NCI-H2171 treated with DMSO at 0.1 percent for 48 hours (cell line): ENCODE results near the gene NKX6-2.
"Not testable (repeated sequence)": the region's sequence is repeated elsewhere in the genome, so short reads cannot be mapped to it uniquely, and the experiment has no call there.

ENCODE experiments used
- DNase-seq: peaks from one replicate; lab custom pipeline; 2025; lab: John Stamatoyannopoulos, UW

The NKX6-2 gene

DNA sequence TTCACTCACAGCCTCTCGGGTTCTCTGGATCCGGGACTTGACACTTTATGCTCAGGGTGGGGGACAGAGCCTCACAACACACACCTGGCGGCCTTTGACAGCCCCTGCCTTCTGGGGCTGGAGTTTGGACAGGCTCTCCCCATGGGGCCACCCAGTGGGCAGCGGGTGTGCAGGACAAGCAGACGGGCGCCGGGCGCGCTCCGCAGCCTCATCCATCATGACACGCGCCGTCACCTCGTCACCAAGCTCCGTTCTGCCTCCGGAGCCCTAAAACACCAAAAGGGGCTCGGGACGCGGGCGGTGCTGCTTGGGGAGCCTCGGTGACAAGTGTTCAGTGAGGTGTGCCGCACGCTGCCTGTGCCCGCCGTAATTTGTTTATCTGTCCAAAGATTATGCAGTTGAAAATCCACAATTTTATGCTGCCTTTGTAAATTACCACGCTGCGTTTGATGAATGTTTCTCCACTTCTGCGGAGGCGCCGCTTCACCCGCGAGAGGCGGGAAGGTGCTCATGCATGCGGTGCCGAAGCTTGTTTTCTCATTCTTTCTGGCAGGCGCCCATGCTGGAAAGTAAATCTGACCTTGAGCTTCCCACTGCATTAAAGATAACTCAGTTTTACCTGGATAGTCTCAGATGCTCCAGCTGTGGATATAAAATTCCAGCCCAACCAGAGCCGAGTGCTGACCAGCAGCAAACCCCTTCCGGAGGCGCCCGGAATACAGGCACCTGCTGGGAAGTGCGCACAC lies 6.2 kb downstream of the NKX6-2 start:
- DNase-seq = no peak

DNA sequence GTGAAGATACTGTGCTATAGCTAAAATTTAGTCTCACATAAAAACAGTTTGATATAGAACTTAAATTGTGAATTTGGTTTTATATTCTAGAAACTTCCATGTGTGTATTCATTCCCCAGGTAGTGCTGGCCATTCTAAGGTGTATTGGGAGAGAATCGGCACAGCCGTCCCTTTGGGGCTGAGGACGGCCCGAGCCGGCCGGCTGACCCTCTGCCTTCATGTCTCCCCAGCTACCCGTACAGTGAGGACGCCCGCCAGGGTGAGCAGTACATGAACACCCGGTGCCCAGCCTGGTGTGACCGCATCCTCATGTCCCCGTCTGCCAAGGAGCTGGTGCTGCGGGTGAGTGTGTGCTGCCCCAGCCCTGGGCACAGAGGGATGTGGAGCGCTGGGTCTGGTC lies 8.5 kb downstream of the NKX6-2 start:
- no peak for DNase-seq

DNA sequence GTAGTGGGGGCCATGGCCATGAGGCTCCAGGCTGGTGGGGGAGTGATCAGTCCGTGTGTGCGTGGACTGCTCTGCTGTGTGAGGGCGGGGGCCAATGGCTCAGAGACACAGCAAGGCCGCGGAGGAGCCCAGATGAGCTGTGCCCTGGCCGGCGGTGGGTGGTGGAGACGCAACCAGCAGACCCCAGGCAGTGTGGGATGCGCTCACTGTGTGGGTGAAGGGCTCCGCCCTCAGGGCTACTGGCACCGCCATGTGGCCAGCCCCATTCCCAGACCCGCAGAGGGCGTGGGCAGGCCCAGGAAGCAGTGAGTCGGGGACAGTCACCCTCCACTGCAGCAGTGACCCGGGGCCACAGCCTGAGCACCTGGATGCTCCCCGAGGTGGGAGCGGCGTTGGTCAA lies 9.1 kb downstream of the NKX6-2 start:
- no peak for DNase-seq

DNA sequence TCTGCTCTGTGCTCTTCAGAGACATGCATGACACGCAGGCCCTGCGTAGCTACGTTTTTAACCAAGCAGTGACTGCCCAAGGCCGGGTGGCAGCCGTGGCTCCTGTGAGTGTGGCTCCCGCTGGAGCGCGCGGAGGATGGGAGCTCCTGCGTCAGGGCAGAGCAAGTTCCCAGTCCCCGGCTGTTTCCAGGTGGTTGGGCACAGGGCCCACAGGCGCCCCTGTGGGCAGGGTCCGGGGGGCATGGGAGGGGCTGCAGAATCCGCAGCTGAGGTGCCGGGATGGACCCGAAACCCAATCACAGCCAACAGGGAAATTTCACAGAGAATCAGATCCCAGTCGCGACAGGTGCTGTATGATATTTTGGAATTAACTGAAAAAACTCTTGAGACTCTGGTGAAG lies 9.8 kb downstream of the NKX6-2 start:
- DNase-seq = peak; percentile 27

DNA sequence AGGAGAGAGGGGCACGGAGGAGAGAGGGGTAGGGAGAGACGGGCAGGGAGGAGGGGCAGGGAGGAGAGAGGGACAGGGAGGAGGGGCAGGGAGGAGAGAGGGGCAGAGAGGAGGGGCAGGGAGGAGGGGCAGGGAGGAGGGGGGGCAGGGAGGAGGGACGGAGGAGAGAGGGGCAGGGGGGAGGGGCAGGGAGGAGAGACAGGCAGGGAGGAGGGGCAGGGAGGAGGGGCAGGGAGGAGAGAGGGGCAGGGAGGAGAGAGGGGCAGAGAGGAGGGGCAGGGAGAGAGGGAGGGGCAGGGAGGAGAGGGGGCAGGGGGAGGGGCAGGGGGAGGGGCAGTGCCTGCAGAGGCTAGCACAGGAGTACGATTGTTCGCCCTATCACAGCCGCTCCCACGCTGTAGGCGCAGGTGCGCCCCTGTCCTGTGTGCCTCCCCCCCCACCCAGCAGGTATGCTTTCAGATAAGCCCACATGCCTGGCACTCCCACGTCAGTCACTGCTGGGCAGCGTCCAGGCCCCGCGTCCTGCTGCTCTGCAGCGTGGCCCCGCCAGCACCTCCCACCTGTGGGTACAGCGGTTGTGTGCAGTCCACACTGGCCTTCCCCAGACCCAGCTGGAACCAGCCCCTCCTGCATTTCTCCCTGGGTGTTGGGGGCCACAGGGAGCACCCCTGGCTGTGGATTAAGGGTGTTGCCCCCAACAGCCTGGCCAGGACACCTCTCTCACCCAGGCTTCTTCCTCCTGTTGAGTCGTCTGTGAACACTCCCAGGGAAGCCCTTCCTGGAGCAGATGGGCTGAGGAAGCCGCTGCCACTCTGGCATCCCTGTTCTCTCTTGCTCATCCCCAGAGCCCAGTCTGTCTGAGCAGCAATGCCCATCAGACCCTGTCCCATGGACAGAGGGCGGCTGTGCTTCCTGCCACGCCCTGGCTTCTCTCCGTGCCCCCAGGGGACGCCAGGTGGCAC lies 10.8 kb downstream of the NKX6-2 start:
- peak; percentile 40 for DNase-seq

DNA sequence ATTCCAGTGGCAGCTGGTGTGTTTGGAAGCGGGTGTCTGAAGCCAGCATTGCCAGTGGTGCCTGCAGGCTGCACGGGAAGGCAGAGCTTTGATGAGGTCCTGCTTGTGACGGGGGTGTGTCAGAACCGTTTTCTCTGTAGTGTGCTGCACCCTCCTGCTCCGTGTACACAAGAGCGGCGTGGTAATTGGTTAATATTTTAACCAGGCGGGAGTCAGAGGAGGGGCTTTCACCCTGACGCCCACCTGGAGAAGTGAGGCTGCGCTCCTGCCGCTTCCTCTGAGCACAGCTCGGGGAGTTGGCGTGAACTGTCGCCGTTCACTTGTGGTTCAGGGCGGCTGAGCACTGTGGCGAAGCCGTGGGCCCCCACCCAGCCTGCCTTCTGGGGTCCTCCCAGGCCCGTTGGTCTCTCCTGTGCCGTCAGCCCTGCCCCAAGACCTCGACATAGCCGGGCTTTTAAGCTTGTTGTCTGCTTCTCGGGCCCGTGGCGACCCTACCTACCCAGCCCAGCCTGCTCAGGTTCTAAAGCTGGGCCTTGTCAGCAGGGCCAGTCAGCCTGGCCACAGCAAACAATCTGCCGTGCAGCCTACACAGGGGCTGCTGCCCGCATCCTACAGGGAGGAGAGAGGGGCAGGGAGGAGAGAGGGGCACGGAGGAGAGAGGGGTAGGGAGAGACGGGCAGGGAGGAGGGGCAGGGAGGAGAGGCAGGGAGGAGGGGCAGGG lies 11.6 kb downstream of the NKX6-2 start:
- no peak for DNase-seq

DNA sequence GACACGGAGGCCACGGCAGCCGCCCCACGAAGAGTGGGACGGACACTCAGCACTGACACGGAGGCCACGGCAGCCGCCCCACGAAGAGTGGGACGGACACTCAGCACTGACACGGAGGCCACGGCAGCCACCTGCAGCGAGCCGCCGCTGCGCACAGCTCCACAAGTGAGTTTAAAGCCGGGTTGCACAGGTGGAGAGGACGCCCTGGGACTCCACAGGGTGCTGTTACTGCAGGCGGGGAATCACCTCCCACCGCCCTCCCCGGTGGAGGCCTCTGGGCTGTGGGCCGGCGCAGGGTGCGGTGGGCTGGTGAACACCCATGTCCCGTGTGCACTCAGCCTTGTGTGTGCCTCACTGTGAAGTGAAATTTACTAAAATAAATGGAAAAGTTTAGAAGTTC lies 13.1 kb downstream of the NKX6-2 start:
- DNase-seq = not testable (repeated sequence)

DNA sequence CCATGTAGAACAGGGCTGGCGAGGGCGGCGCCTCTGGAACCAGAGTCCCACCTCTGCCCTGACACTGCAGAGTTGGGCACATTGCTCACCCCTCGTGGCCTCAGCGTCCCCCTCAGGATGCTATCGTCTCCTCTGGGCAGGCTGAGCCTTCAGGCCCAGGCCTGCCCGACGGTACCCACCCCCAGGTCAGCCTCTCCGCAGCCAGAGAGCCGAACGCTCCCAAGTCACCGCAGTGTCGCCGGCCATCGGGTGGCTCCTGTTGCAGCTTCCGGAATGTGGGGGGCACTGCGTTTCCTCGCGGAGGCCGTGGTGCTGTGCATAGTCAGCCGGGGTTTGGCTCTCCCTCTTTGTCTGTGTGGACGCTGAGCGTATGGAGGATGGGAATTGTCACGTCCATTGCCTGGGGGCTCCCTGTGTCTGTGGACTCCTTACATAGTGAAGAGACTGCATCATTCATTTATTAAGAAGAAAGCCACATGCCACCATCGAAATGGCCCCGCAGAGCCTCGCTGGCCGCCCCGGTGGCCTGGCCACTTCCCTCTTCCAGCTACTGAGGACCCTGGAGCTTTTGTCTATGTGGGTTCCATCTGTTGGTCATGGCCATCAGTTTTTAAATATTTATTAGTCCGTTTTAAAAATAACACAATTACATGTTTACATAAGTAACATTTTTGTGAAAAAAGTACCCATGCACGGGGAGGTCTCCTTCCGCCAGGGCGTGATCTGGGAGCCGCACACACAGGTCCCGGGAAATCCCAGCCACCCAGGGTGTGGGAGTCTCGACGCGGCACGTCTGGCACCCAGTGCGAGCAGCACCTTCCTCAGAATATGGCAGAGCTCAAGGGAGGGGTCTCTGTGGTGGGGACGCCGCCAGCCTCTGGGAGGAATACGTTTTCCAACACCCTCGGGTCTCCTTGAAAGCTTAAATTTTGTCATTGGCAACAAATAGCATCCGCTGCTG lies 15.6 kb downstream of the NKX6-2 start:
- DNase-seq = no peak

DNA sequence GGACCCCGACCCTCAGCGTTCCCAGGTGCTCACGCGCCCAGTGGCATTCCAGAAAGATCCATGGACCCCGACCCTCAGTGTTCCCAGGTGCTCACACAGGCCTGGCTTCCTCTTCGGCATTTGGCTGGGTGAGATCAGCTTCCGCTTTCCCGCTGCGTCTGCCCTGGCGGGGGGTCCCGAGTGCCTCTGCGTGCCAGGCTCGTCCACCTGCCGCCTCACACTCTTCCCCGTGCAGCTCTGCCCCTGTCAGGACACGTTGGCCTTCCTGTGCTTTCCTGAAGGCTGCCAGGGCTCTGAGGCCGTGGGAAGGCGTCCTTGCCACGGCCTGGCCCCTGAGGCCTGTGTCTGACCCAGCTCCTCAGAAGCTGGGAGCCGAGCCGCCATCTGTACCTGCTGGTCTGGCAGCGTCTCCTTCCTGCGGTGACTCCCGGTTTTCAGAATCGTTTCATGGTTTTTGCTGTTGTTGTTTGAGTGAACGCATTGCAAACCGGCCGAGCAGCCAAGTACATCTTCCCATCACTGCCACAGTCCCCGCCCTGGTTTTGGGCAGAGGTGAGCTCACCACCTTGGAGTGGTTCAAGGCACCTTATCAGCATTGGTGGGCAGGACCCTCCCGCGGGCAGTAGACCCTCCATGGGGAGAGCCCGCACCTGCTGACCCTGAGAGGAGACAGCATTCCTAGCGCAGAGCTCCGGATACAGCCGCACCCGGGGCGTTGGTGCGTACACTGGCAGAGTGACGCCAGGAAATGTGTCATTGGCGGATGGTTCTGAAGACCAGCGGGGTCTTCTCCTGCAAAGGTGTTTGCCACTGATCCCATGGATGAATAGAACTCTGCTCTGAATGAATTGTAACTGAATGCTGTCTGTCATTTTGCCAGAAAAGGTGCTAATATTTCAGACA lies 17.4 kb downstream of the NKX6-2 start:
- no peak for DNase-seq

DNA sequence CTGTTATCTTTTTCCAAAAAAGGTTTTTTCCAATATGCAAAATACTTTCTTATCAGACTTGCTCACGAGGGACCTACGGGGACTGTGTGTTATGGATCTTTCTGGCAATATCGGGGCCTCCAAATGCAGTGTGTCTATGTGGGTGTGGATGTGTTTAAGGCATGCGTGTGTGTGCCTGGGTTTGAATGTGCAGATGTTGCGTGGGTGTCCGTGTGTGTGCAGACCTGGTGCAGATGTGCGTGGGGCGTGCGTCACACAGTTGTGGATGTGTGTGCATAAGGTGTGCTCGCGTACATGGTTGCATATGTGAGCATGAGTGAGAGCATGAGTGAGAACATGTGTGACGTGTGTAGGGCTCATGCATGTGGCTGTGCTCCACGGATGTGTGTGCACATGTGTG lies 19.7 kb downstream of the NKX6-2 start:
- no peak for DNase-seq

DNA sequence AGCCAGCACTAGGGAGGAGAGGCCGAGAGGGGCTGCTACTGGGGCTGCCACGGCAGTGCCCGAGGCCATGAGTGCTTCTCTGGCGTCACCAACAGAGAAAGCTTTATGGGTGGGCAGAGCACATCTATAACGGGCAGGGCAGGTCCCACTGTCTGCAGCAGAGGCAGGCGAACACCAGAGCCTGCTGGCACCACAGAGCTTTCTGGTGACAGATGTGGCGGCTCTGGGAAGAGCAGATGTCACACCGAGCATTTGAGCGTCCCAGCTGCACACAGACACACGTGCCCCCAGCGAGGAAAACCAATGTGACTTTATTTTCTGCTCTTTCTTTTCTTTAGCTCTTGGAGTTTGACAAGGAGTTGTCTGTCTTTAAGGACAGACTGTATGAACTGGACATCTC lies 20.5 kb downstream of the NKX6-2 start:
- peak; percentile 65 for DNase-seq

DNA sequence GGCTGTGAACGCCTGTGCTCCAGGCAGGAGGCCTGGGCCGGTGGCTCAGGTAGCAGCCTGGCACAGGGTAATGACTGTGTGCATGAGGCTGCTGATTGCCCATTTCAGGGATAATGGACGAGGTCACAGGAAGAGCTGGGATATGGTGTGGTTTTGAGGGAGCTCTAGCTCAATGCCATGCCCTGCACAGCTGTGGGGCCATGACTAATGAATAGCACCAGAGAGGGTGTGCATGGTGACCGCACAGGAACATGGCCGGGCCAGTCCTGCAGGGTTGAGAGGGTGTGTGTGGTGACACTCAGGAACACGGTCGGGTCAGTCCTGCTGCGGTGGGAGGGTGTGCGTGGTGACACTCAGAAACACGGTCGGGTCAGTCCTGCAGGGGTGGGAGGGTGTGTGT lies 21.8 kb downstream of the NKX6-2 start:
- no peak for DNase-seq

DNA sequence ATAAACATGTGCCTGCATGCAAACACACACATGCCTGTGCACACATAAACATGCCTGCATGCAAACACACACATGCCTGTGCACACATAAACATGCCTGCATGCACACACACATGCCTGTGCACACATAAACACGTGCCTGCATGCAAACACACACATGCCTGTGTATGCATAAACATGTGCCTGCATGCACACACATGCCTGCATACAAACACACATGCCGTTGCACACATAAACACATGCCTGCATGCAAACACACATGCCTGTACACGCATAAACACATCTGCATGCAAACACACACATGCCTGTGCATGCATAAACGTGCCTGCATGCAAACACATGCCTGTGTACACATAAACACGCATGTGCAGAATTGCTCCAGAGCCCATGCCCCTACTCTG lies 22.4 kb downstream of the NKX6-2 start:
- DNase-seq = no peak

DNA sequence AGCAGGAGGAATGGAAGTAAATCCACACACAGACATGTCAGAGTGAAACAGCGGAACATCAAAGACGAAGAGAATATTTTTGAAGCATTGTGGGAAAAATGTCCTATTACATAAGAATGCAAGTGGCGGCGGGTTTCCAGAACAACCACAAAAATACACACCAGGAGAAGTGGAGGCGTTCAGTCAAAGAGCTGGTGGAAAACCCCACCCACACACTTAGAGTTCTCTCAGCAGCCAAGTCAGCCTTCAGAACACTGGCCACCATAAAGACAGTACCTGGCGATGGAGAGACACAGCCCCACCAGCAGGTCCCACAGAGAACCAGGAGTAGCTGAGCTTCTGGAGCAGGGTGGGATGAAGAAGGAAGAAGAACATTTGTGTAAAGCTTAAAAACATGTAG lies 23.7 kb downstream of the NKX6-2 start:
- no peak for DNase-seq

DNA sequence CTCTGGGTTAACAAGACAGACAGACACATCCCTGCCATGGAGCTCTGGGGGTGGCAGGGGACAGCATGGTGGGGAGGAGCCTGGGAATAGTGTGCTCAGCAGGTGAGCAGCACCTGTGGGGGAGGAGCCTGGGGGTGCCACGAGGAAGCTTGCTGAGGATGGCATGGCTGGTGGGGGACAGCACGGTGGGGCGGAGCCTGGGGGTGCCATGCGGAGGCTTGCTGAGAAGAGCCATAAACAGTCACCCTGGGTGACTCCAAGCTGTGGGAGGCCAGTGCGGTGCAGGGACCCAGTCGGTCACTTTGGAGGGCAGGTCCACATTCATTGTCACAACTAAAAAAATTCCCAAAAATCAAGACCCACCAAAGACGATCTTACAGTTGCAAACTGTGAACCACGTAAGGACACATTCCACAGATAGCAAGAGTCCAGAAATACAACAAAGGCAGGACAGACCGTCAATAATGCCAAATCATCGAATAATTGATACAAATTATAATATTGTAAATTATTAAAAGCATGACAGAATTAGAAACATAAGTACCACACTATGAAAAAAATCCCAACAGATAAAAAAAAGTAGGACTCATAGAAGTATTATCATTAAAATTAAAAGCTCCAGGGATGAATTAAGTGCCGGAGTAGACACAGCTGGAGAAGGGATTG lies 24.4 kb downstream of the NKX6-2 start:
- DNase-seq = no peak

DNA sequence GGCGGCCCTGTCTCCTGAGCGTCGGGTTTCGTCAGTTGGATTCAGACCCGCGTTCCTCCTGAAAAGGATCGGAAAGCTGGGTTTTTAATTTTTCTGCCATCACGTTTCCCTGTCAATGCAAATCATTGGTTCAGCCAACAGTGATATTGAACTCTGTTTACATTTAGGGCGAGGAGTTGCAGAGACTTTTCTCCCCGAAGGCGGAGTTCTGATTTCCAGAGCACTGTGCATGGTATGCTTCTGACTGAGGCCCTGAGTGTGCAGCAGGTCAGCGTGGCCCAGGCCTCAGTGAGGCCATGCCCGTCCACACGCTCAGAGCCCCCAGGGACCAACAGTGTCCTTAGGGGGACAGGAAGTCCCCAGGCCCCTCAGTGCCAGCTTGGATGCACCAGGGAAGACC lies 27.1 kb downstream of the NKX6-2 start:
- no peak for DNase-seq

DNA sequence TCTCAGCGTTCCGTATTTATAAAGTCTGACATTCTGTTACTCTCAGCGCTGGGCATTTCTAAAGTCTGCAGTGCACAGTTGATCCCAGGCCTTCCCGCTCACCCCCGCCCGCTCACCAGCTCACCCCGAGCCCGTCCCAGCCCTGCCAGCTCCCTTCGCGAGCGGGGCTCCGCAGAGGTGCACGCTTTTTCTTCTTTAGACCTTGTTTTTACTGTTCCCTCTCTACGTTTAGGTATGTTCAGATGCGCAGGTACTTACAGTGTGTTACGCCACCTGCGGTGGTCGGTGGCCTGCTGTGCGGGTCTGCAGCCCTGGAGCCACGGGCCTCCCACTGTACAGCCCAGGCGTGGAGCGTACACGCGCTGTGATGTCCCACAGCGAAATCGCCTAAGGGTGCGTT lies 28.8 kb downstream of the NKX6-2 start:
- DNase-seq = no peak

DNA sequence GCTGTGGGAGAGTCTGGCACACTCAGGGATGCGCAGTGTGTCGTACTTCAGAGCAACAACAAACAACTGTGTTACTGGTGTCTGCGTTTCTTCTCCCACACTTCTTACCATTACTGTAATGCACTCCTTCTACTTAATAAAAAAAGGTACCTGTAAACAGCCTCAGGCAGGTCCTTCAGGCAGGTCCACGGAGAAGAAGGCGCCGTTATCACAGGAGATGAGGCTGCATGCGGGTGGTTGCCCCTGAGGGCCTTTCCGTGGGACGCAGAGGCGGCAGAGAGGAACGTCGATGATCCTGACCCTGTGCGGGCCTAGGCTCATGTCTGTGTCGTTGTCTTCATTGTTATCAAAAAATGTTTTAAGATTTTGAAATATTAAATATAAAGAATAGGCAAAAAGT lies 29.4 kb downstream of the NKX6-2 start:
- no peak for DNase-seq

DNA sequence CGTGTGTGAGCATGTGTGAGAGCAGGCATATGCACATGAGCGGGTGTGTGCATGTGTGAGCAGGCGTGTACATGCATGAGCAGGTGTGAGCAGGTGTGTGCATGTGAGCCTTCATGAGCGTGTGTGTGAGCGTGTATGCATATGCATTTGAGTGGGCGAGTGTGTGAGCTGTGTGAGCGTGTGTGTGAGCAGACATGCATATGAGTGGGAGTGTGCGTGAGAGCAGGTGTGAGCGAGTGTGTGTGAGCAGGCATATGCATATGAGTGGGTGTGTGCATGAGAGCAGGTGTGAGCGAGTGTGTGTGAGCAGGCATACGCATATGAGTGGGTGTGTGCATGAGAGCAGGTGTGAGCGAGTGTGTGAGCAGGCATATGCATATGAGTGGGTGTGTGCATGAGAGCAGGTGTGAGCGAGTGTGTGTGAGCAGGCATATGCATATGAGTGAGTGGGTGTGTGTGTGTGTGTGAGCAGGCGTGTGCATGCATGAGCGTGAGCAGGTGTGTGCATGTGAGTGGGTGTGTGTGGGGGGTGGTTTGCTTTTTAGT lies 30.7 kb downstream of the NKX6-2 start:
- no peak for DNase-seq

DNA sequence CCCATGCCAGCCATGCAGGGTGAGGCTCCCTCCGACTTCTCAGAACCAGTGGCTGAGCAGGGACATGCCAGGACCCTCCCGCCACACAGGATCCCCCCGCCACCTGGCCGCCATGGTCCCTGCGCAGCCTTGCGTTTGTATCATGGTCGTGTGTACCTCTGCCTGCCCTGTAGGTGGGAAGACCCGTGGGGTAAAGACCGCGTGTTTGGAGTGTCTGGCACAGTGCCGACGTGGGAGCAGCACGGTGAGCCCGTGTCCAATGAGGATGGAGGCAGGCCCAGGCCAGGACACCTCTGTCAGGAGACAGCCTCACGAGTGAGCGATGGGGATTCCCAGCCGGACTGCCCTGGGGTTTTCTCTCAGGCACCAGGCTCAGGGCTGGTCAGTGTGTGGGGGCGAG lies 31.9 kb downstream of the NKX6-2 start:
- DNase-seq = no peak
